GM19035 (cell line): ENCODE results near the gene CATSPERB.
"Not testable (repeated sequence)": the region's sequence is repeated elsewhere in the genome, so short reads cannot be mapped to it uniquely, and the experiment has no call there.

Source experiments
- ATAC-seq: cut with Tn5 transposase; IDR thresholded peaks from one replicate; pipeline ENCODE4 v1.9.1; 2021; ENCODE audit not compliant: unreplicated experiment

The CATSPERB gene

GRCh38 chr14:91580876-91581577 is 150.9 kb downstream of the CATSPERB start:
- ATAC-seq: no peak

DNA sequence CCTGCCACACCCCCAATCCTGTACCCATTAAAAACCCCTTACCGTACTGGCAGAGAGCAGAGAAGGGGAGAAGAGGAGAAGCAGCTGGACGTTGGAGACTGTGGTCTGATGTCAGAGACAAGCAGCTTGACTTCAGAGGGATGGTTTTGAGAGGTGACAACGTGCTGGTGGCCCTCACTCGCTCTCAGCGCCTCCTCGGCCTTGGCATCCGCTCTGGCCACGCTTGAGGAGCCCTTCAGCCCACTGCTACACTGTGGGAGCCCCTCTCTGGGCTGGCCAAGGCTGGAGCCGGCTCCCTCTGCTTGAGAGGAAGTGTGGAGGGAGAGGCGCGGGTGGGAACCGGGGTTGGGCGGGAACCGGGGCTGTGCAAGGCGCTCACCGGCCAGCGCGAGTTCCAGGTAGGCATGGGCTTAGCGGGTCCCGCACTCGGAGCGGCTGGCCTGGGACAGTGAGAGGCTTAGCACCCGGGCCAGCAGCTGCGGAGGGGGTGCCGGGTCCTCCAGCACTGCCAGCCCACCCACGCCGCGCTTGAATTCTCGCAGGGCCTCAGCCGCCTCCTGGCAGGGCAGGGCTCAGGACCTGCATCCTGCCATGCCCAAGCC is 154.2 kb downstream of the CATSPERB start:
- ATAC-seq: no peak

- no peak for ATAC-seq
Observed at GRCh38 chr14:91575469-91576208, 156.2 kb downstream of the CATSPERB start.

- no peak for ATAC-seq
Observed at GRCh38 chr14:91573894-91574837, 157.7 kb downstream of the CATSPERB start.

- no peak for ATAC-seq
Observed at GRCh38 chr14:91573528-91573893, 158.4 kb downstream of the CATSPERB start.

DNA sequence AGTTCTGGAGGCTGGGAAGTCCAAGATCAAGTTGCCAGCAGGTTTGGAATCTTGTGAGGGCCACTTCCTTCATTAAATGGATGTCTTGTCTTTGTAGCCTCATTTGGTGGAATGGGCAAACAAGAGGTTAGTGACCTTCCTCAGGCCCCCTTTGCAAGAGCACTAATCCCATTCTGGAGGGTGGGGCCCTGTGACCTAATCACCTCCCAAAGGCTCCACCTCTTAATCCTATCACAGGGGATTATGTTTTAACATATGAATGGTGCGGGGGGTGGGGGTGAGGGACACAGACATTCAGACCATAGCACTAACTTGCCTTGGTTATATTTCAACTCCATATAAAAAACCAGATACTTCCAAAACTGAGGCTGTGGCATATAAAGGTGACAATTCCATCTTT is 161.9 kb downstream of the CATSPERB start:
- no peak for ATAC-seq

DNA sequence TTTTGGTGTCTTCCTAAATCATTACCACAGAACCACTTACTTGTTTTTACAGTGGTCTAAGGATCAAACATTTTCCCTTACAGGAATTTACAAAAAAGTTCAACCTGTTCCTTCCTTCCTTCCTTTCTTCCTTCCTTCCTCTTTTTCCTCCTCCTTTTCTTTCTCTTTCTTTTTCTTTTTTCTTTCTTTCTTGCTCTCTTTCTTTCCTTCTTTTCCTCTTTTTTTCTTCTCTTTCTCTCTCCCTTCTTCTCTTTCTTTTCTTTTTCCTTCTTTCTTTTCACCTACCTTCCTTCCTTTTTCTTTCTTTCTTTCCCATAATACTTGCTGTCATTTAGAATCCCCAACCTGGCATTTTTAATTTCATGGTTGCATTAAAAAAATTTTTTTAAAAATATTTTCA is 162.6 kb downstream of the CATSPERB start:
- ATAC-seq: no peak

DNA sequence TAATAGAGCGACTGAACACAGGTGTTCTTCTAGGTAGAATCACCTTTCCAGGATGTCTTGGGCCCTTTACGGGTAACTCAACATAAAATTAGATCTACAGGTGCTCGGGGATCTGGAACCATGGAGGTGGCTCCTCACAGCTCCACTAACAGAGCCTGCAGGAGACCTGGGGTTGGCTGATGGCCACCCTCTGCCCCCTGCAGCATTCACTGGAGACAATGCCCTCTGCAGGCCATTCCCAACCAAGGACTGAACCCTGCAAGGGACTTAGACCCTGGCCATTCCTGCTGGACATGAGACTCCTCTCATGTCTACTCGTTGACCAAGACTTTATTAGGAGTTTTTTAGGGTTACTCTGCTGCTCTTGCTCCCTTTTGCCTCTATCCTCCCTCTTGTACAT is 163.3 kb downstream of the CATSPERB start:
- ATAC-seq: no peak

DNA sequence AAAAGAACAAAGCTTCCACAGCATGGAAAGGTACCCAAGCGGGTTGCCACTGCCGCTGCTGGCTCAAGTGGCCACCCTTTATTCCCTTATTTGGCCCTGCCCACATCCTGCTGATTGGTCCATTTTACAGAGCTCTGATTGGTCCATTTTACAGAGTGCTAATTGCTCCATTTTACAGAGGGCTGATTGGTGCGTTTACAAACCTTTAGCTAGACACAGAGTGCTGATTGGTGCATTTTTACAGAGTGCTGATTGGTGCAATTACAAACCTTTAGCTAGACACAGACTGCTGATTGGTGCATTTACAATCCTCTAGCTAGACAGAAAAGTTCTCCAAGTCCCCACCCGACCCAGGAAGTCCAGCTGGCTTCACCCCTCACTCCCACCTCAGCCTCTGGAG is 164.1 kb downstream of the CATSPERB start:
- ATAC-seq: not testable (repeated sequence)

DNA sequence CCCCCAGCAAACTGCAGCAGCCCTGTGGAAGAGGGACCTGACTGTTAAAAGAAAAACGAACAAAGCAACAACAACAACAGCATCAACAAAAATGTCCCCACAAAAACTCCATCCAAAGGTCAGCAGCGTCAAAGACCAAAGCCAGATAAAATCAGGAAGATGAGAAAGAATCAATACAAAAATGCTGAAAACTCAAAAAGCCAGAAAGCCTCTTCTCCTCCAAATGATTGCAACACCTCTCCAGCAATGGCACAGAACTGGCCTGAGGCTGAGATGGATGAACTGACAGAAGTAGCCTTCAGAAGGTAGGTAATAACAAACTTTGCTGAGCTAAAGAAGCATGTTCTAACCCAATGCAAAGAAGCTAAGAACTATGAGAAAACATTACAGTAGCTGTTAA is 176.4 kb downstream of the CATSPERB start:
- no peak for ATAC-seq

GRCh38 chr14:91554535-91555332 is 177.2 kb downstream of the CATSPERB start:
- ATAC-seq: no peak

DNA sequence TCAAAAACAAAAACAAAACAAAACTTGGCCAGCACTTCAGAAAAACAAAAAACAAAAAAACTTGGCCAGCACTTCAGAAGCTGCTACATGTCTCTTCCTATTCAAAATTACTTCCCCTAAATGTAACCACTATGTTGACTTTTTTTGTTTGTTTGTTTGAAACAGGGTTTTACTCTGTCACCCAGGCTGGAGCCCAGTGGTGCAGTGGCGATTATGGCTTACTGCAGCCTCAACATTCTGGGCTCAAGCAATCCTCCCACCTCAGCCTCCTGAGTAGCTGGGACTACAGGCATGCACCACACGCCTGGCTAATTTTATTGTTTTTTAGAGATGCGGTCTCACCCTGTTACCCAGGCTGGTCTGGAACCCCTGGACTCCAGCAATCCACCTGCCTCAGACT is 183.8 kb downstream of the CATSPERB start:
- ATAC-seq: no peak

- no peak for ATAC-seq
Observed at GRCh38 chr14:91545946-91546716, 185.8 kb downstream of the CATSPERB start.

- ATAC-seq: no peak
Observed at GRCh38 chr14:91545204-91545603, 186.7 kb downstream of the CATSPERB start.

GRCh38 chr14:91536327-91536726 is 195.6 kb downstream of the CATSPERB start:
- no peak for ATAC-seq

DNA sequence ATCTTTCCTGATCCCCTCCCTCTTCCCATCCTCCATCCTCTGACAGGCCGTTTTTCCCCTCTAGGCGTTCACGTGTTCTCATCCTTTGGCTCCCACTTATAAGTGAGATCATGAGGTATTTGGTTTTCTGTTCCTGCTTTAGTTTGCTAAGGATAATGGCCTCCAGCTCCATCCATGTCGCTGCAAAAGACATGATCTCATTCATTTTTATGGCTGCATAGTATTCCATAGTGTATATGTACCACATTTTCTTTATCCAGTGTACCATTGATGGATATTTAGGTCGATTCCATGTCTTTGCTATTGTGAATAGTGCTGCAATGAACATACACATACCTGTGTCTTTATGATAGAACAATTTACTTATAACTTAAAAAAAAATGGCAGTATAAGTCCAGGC is 197.8 kb downstream of the CATSPERB start:
- ATAC-seq: not testable (repeated sequence)

DNA sequence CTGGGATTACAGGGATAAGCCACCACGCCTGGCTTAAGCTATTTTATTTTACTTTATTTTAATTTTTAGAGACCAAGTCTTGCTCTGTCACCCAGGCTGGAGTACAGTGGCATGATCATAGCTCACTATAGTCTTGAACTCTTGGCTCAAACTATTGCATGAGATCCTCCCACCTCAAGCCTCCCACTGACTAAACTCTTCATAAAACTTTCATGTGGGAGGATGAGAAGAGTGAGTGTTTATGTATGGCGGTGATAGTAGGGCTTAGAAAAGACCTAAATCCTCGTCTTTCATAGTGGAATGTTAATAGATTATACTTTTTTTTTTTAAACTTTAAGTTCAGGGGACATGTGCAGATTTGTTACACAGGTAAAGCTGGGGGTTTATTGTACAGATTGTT is 198.3 kb downstream of the CATSPERB start:
- ATAC-seq: no peak
